Ishikawa (cell line): ENCODE measurements around the gene C6orf120.

Experiments used
- NFIC ChIP-seq: IDR thresholded peaks from 2 replicates; pipeline ENCODE4 v1.6.1; 2012
- YY1 ChIP-seq: IDR thresholded peaks from 2 replicates; pipeline ENCODE4 v1.6.1; 2012; ENCODE audit warnings: low read depth
- TF ChIP-seq, protein P1 (sequence below): IDR thresholded peaks from 2 replicates; pipeline ENCODE4 v1.6.1; 2012; ENCODE audit warnings: low read depth, mild to moderate bottlenecking

- TF ChIP-seq YY1 = no peak
- TF ChIP-seq NFIC = no peak
- TF ChIP-seq, protein P1, sequence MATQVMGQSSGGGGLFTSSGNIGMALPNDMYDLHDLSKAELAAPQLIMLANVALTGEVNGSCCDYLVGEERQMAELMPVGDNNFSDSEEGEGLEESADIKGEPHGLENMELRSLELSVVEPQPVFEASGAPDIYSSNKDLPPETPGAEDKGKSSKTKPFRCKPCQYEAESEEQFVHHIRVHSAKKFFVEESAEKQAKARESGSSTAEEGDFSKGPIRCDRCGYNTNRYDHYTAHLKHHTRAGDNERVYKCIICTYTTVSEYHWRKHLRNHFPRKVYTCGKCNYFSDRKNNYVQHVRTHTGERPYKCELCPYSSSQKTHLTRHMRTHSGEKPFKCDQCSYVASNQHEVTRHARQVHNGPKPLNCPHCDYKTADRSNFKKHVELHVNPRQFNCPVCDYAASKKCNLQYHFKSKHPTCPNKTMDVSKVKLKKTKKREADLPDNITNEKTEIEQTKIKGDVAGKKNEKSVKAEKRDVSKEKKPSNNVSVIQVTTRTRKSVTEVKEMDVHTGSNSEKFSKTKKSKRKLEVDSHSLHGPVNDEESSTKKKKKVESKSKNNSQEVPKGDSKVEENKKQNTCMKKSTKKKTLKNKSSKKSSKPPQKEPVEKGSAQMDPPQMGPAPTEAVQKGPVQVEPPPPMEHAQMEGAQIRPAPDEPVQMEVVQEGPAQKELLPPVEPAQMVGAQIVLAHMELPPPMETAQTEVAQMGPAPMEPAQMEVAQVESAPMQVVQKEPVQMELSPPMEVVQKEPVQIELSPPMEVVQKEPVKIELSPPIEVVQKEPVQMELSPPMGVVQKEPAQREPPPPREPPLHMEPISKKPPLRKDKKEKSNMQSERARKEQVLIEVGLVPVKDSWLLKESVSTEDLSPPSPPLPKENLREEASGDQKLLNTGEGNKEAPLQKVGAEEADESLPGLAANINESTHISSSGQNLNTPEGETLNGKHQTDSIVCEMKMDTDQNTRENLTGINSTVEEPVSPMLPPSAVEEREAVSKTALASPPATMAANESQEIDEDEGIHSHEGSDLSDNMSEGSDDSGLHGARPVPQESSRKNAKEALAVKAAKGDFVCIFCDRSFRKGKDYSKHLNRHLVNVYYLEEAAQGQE = no peak
Measured at GRCh38 chr6:169659820-169660610, 41.9 kb upstream of the C6orf120 start.
